ENCODE data around the gene EPHA6. TPM values are rescaled to one million over a fixed set of nuclear protein-coding genes. Genes with fewer than 3 reads are reported as not detected.

The EPHA6 gene
- total RNA-seq, 1 experiment from 2014 or later = 3.6 TPM

DNA sequence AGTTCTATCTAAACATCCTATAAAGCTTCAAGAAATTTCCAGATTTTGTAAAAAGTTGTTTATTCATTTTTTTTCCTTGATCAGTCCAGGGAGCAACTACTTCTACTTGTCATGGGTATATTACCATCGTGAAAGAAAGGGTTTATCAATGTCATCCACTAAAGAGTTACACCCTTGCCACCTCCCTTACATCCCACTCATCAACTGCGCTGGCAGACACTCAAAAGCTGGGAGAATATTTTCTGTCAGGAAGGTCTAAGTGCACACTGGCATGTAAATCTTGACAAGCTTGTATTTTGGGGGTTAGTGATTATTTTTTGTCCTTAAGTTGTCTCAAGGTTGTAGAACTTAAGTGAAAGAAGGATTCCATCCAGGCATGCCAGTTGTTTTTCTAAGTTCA lies 761.8 kb downstream of the EPHA6 start:
- Histone ChIP-seq H3K36me3 (ENCODE audit: low read depth, low read length) (no peaks in the 10 kb centered on the region), H4K20me1 (ENCODE audit: low read length) (no peaks in the 10 kb centered on the region), H3K27ac (ENCODE audit: low read length) (no peak overlapping the region), H3K4me3 (ENCODE audit: low read length) (no peak overlapping the region), H3K27me3 (ENCODE audit: low read length) (no peaks in the 10 kb centered on the region), H3K4me1 (ENCODE audit: insufficient read depth, low read length) (no peaks in the 10 kb centered on the region), H3K4me2 (ENCODE audit: low read length) (no peak overlapping the region), H3F3A (ENCODE audit: low read length, unreplicated experiment) (no peaks in the 10 kb centered on the region), H3K9ac (ENCODE audit: low read length) (no peak overlapping the region), H3K9me2 (replicated peaks; ENCODE audit: low read length) (no peaks in the 10 kb centered on the region), H2AFZ (ENCODE audit: low read length) (no peak overlapping the region), H3K9me3 (ENCODE audit: low read length) (no peaks in the 10 kb centered on the region), H3K79me2 (ENCODE audit: low read length) (no peaks in the 10 kb centered on the region)
- ATAC-seq (no peak), DNase-seq (no peak)
- POLR2A ChIA-PET (ENCODE audit: unreplicated experiment) = no interaction called here
- CTCF ChIA-PET = no interaction called here
- BruUV-seq (replicated peaks) = no TSS peak
- intact Hi-C loops (cut with micrococcal nuclease) = no loop called here
- no peak for TF ChIP-seq EZH2phosphoT487 (IDR thresholded peaks at IDR 0.05; ENCODE audit: borderline replicate concordance, low read length)
- TF ChIP-seq, protein P1, sequence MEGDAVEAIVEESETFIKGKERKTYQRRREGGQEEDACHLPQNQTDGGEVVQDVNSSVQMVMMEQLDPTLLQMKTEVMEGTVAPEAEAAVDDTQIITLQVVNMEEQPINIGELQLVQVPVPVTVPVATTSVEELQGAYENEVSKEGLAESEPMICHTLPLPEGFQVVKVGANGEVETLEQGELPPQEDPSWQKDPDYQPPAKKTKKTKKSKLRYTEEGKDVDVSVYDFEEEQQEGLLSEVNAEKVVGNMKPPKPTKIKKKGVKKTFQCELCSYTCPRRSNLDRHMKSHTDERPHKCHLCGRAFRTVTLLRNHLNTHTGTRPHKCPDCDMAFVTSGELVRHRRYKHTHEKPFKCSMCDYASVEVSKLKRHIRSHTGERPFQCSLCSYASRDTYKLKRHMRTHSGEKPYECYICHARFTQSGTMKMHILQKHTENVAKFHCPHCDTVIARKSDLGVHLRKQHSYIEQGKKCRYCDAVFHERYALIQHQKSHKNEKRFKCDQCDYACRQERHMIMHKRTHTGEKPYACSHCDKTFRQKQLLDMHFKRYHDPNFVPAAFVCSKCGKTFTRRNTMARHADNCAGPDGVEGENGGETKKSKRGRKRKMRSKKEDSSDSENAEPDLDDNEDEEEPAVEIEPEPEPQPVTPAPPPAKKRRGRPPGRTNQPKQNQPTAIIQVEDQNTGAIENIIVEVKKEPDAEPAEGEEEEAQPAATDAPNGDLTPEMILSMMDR (conservative IDR thresholded peaks at IDR 0.05; ENCODE audit: low read depth, low read length) = no peak
- no peak for TF ChIP-seq EZH2 (IDR thresholded peaks at IDR 0.05; ENCODE audit: low read length, unreplicated experiment)

DNA sequence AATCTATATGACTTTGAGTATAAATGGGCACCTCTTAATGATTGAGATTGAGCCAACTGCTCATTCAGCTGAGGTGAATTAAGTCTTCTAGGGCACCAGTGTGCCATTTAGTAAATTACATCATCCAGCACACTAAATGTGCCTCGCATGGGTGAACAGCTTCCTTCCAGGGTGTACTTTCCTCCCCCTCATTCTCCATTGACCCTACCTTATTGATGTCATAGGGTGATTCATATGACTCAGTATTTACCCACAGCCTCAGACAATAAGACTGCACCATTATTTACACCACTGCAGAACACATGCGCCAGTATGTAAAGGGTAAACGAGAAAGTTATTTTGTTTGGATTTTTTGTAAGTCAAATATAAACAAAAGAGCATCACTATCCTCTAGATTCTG lies 765.0 kb downstream of the EPHA6 start:
- ATAC-seq (peak; percentile 98), DNase-seq (peak; percentile 66)
- Histone ChIP-seq H3K9me3 (ENCODE audit: low read length) (no peaks in the 10 kb centered on the region), H3K36me3 (ENCODE audit: low read depth, low read length) (no peaks in the 10 kb centered on the region), H3K79me2 (ENCODE audit: low read length) (no peaks in the 10 kb centered on the region), H2AFZ (ENCODE audit: low read length) (no peak overlapping the region), H3K4me3 (ENCODE audit: low read length) (no peak overlapping the region), H3K9ac (ENCODE audit: low read length) (no peak overlapping the region), H3K27me3 (ENCODE audit: low read length) (no peaks in the 10 kb centered on the region), H3K9me2 (replicated peaks; ENCODE audit: low read length) (no peaks in the 10 kb centered on the region), H4K20me1 (ENCODE audit: low read length) (no peaks in the 10 kb centered on the region), H3K27ac (ENCODE audit: low read length) (no peak overlapping the region), H3F3A (ENCODE audit: low read length, unreplicated experiment) (no peaks in the 10 kb centered on the region), H3K4me2 (ENCODE audit: low read length) (no peak overlapping the region), H3K4me1 (ENCODE audit: insufficient read depth, low read length) (no peaks in the 10 kb centered on the region)
- BruUV-seq (replicated peaks) = no TSS peak
- ChIA-PET CTCF (no interaction called here), POLR2A (ENCODE audit: unreplicated experiment) (no interaction called here)
- intact Hi-C loops (cut with micrococcal nuclease) = no loop called here
- TF ChIP-seq EZH2phosphoT487 (IDR thresholded peaks at IDR 0.05; ENCODE audit: borderline replicate concordance, low read length) (no peak), EZH2 (IDR thresholded peaks at IDR 0.05; ENCODE audit: low read length, unreplicated experiment) (no peak)
- TF ChIP-seq, protein P1 (conservative IDR thresholded peaks at IDR 0.05; ENCODE audit: low read depth, low read length) = no peak

DNA sequence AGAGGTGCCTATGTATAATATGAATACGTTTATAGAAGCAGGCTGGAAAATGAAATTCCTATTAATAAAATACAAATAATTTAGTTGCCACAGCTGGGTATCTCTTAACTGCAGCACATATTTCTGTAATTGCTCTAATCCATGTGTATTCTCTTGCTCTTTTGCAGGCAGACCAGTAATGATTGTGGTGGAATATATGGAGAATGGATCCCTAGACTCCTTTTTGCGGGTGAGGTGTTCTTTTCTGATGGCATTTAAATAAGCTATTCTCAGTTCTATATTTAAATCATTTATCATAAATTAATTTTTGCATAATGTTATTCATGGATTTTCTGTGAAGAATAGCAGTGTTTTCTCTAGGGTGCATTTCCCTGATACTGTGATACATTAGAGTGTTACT lies 796.2 kb downstream of the EPHA6 start:
- Histone ChIP-seq H3K27me3 (ENCODE audit: low read length) (no peaks in the 10 kb centered on the region), H3K4me3 (ENCODE audit: low read length) (no peak overlapping the region), H3K4me2 (ENCODE audit: low read length) (no peak overlapping the region), H4K20me1 (ENCODE audit: low read length) (no peaks in the 10 kb centered on the region), H2AFZ (ENCODE audit: low read length) (no peak overlapping the region), H3K9me3 (ENCODE audit: low read length) (no peaks in the 10 kb centered on the region), H3K9ac (ENCODE audit: low read length) (no peak overlapping the region), H3K9me2 (replicated peaks; ENCODE audit: low read length) (no peaks in the 10 kb centered on the region), H3F3A (ENCODE audit: low read length, unreplicated experiment) (no peaks in the 10 kb centered on the region), H3K4me1 (ENCODE audit: insufficient read depth, low read length) (no peaks in the 10 kb centered on the region), H3K79me2 (ENCODE audit: low read length) (no peaks in the 10 kb centered on the region), H3K36me3 (ENCODE audit: low read depth, low read length) (no peaks in the 10 kb centered on the region), H3K27ac (ENCODE audit: low read length) (no peak overlapping the region)
- BruUV-seq (replicated peaks) = no TSS peak
- ChIA-PET CTCF (no interaction called here), POLR2A (ENCODE audit: unreplicated experiment) (no interaction called here)
- DNase-seq = no peak
- TF ChIP-seq EZH2 (IDR thresholded peaks at IDR 0.05; ENCODE audit: low read length, unreplicated experiment) (no peak), EZH2phosphoT487 (IDR thresholded peaks at IDR 0.05; ENCODE audit: borderline replicate concordance, low read length) (no peak)
- TF ChIP-seq, protein P1 (conservative IDR thresholded peaks at IDR 0.05; ENCODE audit: low read depth, low read length) = no peak
- ATAC-seq = no peak
- intact Hi-C loops (cut with micrococcal nuclease) = no loop called here
